Lung microvascular endothelial cell (primary cell): ENCODE measurements around the gene ECI1. TPM values are rescaled to one million over a fixed set of nuclear protein-coding genes. Genes with fewer than 3 reads are reported as not detected.
"Not testable (repeated sequence)": the region's sequence is repeated elsewhere in the genome, so short reads cannot be mapped to it uniquely, and the experiment has no call there.

Experiments used
- DNase-seq, 2 donors: peaks; one replicate each; pipeline versions ENCODE4 v3.0.0 to v3.0.0-alpha.2; 2010; ENCODE audit warnings: low read depth in 2 of 2
- total RNA-seq: library from RNA; depleted of rRNA; stranded (reverse); fragments of >200 nt; gene quantifications from 2 replicates; pipeline ENCODE4 v1.2.1, GENCODE V29; 2014

ECI1 gene
- total RNA-seq, 1 donor from 2014 or later = 29.6 TPM

DNA sequence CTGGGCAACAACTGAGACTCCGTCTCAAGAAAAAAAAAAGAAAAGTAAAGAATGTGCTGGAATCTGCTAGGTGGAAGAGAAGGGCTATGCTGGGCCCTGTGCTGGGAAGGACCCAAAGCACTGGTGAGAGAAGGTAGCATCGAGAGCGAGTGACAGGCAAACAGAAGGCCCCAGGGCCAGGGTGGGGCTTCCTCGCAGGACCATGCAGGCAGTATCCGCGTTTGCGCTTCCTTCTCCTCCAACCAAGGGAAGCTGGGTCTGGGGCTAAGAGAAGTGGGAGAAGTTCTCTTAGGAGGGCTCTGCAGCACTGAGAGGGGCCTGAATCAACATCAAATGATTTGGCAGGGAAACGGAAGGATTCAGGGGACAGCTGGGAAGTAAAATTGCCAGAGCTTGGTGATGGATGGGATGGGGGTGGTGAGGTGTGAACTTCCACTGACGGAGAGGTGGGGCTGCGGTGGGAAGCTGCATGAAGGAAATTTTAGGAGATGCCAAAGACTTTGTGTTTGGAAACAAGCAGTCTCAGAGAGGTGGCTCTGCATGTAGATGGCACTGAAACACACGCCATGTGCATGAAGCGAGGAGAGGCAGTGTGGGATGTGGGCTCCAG lies 5.2 kb upstream of the ECI1 start:
- DNase-seq = no peak

DNA sequence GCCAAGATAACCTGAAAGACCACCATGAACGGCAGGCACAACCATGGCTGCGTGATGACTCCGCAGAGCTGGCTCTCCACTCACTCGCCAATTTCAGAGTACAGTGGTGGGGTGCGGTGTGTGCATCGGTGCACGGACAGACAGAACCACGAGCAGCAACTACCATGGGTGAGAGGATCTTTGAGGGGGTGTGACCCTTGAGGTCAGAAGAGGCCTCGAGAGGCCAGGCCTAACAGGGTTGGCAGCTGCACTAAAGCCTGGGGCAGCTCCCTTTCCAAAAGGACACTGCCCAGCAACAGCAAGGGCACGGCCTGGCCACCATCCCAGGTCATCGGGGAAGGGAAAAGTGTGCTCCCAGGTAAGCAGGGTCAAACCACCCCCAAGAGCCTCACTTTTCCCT lies 1.9 kb upstream of the ECI1 start:
- no peak for DNase-seq

DNA sequence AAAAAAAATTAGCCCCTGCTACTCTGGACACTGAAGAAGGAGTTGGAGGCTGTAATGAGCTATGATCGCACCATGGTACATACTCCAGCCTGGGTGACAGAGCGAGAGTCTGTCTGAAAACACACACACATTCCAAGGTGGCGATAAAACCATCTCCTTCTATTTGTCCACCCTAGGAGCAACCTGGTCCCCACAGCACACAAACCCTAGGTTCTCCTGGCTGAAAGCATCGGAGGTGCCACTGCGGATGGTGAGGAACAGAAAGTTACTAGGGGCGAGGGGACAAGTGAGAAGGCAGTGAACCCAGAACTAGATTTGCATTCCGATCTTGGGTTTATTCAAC lies 1.4 kb upstream of the ECI1 start:
- DNase-seq = no peak

DNA sequence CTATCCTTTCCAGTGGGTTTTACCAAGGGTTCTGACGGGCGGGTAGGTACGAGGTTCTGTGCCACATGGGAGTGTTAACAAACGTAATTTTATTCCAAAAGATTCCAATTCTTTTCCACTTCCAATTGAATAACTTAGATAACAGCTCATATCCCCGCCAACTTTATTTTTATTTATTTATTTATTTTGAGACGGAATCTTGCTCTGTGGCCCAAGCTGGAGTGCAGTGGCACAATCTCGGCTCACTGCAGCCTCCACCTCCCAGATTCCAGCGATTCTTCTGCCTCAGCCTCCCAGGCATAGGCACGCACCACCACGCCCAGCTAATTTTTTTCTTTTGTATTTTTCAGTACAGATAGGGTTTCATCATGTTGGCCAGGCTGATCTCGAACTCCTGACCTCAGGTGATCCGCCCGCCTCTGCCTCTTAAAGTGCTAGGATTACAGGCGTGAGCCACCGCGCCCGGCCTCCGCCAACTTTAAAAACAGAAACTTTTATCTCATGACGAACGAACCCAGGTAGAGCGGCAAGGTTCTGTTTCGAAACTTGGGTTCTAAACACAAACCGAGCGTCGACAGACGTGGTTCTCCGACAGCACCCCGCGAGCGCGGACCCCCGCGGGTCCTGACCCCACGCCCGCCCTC lies 613 bp downstream of the ECI1 start:
- peak; percentile 28 to 48 for DNase-seq

DNA sequence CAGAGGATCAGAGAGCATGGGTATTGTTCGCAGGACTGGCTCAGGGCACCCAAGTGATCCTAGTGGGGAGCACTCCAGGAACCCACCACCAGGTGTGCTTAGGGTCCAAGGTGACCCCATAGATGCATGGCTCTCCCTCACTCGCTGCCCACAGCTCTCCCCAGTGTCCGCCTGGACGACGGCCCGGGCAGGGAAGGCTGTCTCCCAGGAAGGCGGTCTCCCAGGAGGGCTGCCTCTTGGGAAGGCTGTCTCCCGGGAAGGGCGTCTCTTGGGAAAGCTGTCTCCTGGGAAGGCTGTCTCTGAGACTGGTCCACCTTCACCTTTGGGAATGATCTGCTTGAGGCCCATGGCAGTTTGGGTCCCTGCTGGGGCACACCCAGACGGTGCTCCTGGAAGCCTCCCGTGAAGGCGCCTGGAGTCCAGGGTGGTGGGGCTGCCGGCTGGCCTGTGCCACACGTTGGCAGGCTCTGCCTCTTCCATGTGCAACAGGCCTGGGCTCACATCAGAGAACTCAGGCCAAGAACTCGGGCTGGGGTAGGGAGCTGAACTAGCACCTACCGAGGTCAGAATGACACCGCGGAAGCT lies 5.0 kb downstream of the ECI1 start:
- no peak for DNase-seq

DNA sequence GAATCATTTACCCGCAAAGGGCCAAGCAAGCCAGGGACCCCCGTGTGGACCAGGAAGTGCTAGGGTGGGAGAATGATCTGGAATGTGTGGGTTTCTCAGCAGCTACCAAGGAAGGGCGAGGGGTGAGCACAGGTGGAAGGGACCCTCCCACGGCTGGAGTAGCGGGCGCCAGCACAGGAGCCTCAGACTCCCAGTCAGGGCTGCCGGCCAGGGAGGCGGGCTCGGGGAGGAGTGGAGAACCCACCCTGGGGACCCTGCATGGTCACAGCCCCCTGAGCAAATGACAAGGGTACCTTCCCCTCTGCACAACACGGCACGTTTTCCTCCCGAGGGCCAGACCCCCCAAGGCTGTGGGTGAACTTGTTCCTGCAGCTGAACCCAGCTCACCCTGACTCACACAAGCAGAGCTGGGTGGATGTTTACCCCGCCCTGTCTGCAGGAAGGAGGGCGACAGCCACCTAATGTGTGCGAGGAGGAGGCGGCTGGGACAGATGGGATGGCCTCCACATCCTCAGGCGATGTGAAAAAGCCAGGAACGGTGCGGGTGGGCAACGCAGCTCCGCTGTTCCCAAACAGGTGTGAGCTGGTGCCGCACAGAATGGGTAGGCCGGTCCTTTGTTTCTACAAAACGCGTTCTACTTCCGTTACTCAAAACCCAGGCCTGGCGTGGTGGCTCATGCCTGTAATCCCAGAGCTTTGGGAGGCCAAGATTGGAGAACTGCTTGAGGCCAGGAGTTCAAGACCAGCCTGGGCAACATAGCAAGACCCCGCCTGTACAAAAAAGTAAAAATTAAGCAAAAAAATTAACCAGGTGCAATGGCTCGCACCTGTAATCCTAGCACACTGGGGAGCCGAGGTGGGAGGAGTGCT lies 6.2 kb downstream of the ECI1 start:
- DNase-seq = no peak

DNA sequence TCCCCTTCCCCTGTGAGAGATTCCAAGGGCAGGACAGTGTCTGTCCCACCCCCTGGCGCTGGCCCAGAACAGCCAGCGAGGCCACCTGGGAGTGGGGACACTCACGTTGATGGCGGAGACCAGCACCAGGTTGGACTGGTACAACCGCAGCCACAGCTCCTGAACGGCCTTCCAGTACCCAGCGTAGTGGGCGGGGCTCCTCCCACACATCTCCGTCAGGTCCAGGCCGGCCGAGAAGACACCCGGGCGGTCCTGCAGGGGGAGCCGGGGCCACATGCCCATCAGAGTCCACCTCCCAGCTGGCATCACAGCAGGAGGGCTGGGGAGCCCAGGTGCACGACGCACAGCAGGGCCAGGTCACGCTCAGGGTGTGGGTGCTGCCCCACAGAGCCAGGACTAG lies 7.1 kb downstream of the ECI1 start:
- no peak for DNase-seq

DNA sequence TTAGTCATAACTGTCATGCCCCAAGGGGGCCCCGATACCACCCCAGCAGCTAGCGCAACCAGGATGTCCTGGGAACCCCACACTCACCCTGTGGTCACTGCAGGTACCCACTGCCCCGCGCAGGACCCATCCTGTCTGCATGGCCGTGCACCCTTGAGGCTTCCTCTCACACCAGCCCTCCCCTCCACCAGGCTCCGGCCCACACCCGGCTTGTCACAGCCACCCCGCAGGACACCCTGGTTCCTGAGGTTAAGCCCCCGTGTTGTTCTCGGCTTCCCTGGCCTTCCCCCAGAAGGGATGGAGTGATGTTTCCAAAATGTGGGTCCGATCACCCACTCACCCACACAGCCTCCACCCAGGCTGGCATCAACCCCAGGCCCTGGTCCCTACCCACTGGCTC lies 7.6 kb downstream of the ECI1 start:
- no peak for DNase-seq

DNA sequence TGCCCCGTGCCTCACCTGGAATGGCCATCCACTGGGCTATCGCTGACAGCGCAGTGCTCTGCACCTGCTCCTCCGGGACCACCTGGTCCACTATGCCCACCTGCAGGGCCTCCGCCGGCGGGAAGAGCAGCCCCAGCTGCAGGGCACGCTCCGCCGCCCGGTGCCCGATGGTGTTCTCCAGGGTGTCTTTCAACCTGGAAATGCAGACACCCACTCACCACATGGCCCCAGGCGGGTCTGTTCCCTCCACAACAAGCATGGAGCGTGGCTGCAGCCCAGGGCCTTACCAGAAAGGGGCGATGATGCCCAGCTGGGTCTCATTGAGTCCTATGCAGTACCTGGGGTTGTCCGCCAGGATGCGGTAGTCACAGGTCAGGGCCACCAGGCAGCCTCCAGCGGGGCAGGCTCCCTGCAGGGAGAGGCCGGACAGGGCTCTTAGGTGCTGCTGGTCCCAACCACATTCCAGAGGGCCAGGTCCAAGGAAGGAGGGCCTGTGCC lies 8.3 kb downstream of the ECI1 start:
- no peak for DNase-seq

DNA sequence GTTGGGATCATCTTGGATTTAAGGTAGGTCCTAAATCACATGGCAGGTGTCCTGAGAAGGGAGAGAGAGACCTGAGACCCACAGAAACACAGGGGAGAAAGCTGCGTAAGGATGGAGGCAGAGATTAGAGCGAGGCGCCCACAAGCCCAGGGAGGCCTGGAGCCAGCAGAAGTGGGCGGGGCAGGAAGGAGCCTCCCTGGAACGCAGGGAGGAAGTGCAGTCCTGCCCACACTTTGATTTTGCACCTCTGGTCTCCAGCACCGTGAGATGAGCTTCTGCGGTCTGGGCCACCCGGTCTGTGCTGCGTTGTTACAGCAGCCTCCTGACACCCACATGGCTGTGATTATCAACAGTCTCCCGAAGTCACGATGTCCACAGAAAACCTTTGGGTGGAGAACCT lies 8.8 kb downstream of the ECI1 start:
- DNase-seq = no peak

DNA sequence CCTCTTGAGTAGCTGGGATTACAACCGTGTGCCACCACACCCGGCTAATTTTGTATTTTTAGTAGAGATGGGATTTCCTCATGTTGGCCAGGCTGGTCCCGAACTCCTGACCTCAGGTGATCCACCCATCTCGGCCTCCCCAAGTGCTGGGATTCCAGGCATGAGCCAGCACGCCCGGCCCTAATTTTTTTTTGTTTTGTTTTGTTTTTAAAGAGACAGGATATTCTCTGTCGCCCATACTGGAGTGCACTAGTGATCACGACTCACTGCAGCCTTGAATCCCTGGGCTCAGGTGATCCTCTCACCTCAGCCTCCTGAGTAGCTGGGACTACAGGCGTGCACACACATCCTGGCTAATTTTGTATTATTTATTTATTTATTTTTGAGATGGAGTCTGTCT lies 11.1 kb downstream of the ECI1 start:
- DNase-seq = not testable (repeated sequence)

DNA sequence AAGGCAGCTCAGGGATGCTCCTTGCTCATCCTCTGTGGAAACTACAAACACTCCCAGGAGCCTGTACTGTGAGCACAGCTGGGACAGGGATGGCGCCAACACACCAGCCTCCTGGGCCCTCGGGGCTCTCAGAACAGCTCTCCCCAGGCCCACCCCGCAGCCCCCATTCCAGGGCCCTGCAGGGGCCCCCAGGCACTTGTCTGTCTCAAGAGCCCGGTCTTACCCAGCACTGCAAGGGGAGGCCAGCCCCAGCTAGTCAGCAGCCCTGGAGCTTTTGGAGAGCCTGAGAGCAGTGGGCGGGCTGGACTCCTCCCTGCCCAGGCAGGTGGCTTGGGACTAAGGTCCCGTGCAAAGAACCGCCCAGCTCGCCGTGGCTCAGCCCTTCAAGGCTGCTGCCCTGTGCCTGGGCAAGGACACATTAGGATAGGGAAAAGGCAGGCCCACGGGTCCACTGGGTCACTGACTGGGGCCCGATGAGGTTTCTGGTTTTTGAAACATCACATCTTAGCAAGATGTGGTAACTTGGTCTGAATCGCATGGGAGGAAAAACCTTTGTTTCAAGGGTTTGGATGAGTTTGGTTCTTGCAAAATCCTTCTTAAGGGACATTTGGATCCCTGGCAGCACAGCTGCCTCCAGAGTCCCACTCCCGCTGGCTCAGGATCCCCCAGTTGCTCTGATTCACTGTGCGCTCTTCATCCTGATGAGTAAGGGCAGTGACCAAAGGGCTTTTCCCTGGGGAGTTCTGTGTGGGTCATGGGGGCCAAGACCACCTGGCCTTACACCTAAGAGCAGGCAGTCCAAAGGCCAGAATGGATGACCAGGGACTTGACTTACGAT lies 12.3 kb downstream of the ECI1 start:
- no peak for DNase-seq

DNA sequence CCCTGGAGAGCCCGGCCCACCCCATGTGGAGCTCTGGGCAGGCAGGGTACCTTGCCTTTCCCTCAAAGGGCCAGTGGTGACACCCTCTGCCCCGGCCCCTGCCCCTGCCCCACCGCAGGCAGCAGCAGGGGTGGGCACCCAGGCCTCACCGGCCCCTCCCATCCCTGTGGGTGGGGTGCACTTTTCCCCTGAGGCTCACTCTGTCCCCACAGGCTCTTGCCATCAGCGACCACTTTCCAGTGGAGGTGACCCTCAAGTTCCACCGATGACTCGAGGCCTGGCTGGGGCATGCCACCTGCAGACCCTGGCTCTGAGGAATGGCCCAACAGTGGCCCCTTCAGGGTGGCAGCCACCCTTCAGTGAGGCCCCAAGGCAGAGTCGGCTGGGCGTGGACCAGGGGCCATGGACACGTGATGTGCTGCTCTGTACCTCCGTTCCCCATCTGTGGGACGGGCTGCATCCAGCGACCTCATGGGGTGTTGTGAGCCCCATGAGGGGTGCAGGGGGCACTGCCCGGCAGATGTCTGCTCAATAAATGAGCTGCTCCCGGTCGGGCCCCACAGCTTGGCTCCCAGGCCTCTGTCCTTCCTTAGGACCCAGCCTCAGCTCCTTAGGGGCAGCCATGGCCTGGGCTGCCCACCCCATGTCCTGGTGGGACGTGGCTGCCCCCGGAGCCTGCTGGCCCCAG lies 13.1 kb downstream of the ECI1 start:
- no peak for DNase-seq

DNA sequence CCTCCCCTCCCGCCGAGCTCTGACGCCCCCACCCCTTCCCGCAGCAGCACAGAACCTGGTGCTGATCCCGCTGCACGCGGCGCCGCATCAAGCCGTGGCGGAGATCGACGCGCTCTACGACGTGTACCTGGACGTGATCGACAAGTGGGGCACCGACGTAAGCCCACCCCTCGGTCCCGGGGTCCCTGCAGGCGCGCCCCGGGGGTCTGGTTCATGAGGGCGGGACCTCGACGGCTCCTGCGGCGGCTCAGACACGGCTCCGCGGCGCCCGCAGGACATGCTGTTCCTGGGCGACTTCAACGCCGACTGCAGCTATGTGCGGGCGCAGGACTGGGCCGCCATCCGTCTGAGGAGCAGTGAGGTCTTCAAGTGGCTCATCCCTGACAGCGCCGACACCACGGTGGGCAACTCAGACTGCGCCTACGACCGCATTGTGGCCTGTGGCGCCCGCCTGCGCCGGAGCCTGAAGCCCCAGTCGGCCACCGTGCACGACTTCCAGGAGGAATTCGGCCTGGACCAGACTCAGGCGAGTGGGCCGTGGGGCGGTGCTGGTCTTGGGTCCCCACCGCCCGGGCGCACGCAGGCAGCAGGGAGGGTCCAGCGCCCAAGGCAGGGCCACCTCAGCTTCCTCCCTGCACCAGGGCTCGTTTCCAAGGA lies 13.8 kb downstream of the ECI1 start:
- no peak for DNase-seq

DNA sequence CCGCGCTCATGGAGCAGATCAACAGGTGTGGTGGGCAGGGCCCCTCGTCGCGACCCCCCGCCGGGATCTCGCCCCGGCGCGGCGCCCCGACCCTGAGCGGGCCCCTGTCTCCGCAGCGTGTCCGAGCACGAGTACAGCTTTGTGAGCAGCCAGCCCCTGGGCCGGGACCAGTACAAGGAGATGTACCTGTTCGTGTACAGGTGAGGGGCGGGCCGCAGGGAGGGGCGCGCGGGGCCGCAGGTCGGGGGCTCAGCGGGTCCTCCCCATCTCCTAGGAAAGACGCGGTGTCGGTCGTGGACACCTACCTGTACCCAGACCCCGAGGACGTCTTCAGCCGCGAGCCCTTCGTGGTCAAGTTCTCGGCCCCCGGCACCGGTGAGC lies 14.3 kb downstream of the ECI1 start:
- no peak for DNase-seq

DNA sequence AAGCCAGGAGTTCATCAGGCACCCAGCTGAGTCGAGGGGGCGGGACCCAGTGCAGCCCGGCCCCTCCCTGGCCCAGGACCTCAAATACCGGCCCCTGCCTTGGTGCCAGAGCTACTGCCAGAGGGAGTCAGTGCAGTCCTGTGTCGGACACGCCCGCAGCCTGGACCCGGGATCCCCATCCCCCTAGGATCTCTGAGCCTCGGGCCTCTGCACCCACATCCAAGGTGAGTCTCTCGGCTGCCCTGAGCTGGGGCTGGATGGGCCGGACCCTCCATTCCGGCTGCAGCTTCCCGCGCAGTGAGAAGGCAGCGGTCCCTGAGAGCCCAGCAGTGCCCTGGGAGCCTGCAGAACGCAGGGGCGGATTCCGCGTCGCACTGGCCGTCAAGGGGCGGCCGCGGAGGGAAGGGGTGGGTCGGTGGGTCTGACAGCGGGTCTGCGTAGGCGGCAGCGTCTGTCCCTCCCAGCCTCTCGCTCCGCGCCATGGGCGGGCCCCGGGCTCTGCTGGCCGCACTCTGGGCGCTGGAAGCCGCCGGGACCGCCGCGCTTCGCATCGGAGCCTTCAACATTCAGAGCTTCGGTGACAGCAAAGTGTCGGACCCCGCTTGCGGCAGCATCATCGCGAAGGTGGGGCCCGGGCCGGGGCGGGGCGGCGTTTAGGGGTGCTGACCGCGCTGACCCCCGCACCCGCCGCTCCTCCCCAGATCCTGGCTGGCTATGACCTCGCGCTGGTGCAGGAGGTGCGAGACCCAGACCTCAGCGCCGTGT lies 14.9 kb downstream of the ECI1 start, which contains the start of gene DNASE1L2:
Gene DNASE1L2, plus strand, starts transcription at position 108 of the 765 bp plus-strand sequence. Its CDS starts 373 bp downstream, at position 481.
- DNase-seq = peak in 1 of 2 donors; percentile 51

DNA sequence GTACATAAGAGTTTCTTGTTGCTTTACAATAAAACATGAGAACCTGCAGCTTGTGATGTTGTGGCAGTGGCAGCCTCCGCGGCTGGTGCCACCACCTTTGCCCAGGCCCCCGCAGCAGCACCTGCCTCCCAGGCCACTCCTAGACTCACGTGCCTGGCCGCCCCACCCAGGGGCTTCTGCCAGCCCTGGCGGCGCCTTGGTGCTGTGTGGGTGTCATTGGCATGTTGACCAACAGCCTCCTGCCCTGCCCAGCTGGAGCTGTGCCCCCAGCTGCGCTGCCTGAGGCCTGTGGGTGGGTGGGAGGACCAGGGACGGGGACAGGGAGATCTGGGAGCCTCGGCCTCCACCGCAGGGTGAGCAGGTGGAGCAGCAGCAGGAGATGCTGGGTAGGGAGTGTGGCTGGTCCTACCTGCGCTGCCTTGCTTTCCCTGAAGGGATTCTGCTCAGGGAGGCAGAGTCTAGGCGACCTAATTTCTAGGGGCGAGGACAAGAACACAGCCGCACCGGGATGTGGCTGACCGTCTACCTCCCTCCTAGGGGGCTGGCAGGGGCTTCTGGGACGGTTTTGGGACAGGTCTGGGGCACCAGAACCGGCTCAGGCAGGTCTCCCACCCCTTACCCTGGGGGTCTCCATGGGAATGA lies 15.6 kb downstream of the ECI1 start:
- DNase-seq = no peak

DNA sequence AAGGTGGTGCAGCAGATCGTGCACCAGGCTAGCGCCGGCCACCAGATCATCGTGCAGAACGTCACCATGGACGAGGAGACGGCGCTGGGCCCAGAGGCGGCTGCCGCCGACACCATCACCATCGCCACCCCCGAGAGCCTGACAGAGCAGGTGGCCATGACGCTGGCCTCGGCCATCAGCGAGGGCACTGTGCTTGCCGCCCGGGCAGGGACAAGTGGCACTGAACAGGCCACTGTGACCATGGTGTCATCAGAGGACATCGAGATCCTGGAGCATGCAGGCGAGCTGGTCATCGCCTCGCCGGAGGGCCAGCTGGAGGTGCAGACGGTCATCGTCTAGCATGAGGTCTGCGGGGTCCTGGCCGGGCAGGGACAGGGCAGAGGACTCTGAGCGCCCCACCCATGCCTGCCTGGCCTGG lies 16.1 kb downstream of the ECI1 start:
- no peak for DNase-seq

DNA sequence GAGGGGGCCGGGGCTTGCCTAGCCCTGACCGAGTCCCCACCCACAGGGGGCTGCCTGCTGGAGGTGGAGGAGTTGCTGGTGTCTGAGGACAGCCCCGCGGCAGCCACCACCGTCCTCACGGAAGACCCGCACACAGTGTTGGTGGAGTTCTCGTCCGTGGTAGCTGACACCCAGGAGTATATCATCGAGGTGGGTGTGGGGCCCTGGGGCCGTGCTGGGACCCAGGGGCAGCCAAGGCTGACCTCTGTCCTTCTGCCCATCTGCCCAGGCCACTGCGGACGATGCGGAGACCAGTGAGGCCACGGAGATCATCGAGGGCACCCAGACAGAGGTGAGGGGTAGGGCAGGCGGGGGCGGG lies 16.6 kb downstream of the ECI1 start:
- no peak for DNase-seq
